Measurements from ENCODE around the gene PTPRM. TPM values are rescaled to one million over a fixed set of nuclear protein-coding genes. Genes with fewer than 3 reads are reported as not detected.

The PTPRM gene
- polyA plus RNA-seq, 1 donor (not counting 4 experiments of a cell fraction or from before 2014, with no cell fraction given): 54.5 TPM

GRCh38 chr18:7544686-7545085, 22.4 kb upstream of the PTPRM start:
- DNase-seq (ENCODE audit: low read depth, low spot score): no peak
- FAIRE-seq: no peak

DNA sequence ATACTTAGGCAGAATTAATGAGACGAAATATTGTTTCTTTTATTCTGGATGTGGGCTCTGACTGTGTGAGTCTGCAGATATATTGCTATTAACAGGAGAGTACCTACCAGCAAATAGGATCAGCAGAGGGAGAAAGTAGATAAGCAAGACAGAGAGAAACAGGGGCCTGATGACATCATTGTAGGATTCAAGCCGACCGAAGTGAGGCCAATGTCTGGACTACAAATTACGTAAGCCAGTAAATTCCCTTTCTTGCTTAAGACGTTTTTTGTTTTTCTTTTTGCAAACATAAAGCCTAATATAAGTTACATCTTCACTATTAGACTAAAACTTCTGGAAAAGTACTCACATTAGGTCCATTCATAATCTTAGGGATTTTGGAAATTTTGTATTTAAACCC, 21.4 kb upstream of the PTPRM start:
- FAIRE-seq: no peak
- Histone ChIP-seq H3K4me1 (ENCODE audit: control insufficient read depth, extremely low read depth, insufficient read depth, low read length) (no peaks in the 10 kb centered on the region), H3K4me3 (ENCODE audit: control insufficient read depth in 2 of 3, extremely low read depth in 1 of 3, insufficient read depth in 2 of 3, low read depth in 1 of 3, low read length in 3 of 3) (no peak overlapping the region), H3K9me1 (ENCODE audit: control insufficient read depth, extremely low read depth, insufficient read depth, low read length) (no peaks in the 10 kb centered on the region), H4K20me1 (ENCODE audit: control insufficient read depth, extremely low read depth, insufficient read depth, low read length) (no peaks in the 10 kb centered on the region), H3K9me3 (ENCODE audit: control insufficient read depth, low read depth, low read length) (no peaks in the 10 kb centered on the region), H3K27ac (ENCODE audit: control insufficient read depth, insufficient read depth, low read length) (no peak overlapping the region), H3K27me3 (ENCODE audit: control insufficient read depth, extremely low read depth, insufficient read depth, low read length) (no peaks in the 10 kb centered on the region), H2AFZ (ENCODE audit: control insufficient read depth, low read length) (no peak overlapping the region), H3K36me3 (ENCODE audit: control insufficient read depth in 2 of 2, extremely low read depth in 1 of 2, insufficient read depth in 2 of 2, low read length in 2 of 2) (no peaks in the 10 kb centered on the region), H3K9ac (ENCODE audit: control insufficient read depth, extremely low read depth, insufficient read depth, low read length) (no peak overlapping the region), H3K4me2 (ENCODE audit: control insufficient read depth, extremely low read depth, insufficient read depth, low read depth, low read length) (no peak overlapping the region), H3K79me2 (ENCODE audit: control insufficient read depth, insufficient read depth, low read length) (no peaks in the 10 kb centered on the region)
- TF ChIP-seq CTCF (optimal IDR thresholded peaks at IDR 0.05 in 1 of 3, IDR thresholded peaks at IDR 0.05 in 1 of 3, conservative IDR thresholded peaks at IDR 0.05 in 1 of 3; ENCODE audit: extremely low read depth in 1 of 3, insufficient read depth in 2 of 3, low read length in 3 of 3) (no peak), EZH2 (IDR thresholded peaks at IDR 0.05; ENCODE audit: low read length) (no peak)
- dilution Hi-C loops (cut with MboI; ENCODE audit: extremely low pct_ligation_motif_present, low sequenced_read_pairs): no loop called here
- no peak for DNase-seq (ENCODE audit: low read depth, low spot score)

More at GRCh38 chr18:7544686-7545085, 22.4 kb upstream of the PTPRM start:
- Histone ChIP-seq H3K9me1 (ENCODE audit: control insufficient read depth, extremely low read depth, insufficient read depth, low read length) (no peaks in the 10 kb centered on the region), H3K4me3 (ENCODE audit: control insufficient read depth in 2 of 3, extremely low read depth in 1 of 3, insufficient read depth in 2 of 3, low read depth in 1 of 3, low read length in 3 of 3) (no peak overlapping the region), H3K27me3 (ENCODE audit: control insufficient read depth, extremely low read depth, insufficient read depth, low read length) (no peaks in the 10 kb centered on the region), H2AFZ (ENCODE audit: control insufficient read depth, low read length) (no peak overlapping the region), H3K9me3 (ENCODE audit: control insufficient read depth, low read depth, low read length) (no peaks in the 10 kb centered on the region), H3K4me2 (ENCODE audit: control insufficient read depth, extremely low read depth, insufficient read depth, low read depth, low read length) (no peak overlapping the region), H3K27ac (ENCODE audit: control insufficient read depth, insufficient read depth, low read length) (no peak overlapping the region), H3K9ac (ENCODE audit: control insufficient read depth, extremely low read depth, insufficient read depth, low read length) (no peak overlapping the region), H3K4me1 (ENCODE audit: control insufficient read depth, extremely low read depth, insufficient read depth, low read length) (no peaks in the 10 kb centered on the region), H4K20me1 (ENCODE audit: control insufficient read depth, extremely low read depth, insufficient read depth, low read length) (no peaks in the 10 kb centered on the region), H3K36me3 (ENCODE audit: control insufficient read depth in 2 of 2, extremely low read depth in 1 of 2, insufficient read depth in 2 of 2, low read length in 2 of 2) (no peaks in the 10 kb centered on the region), H3K79me2 (ENCODE audit: control insufficient read depth, insufficient read depth, low read length) (no peaks in the 10 kb centered on the region)
- dilution Hi-C loops (cut with MboI; ENCODE audit: extremely low pct_ligation_motif_present, low sequenced_read_pairs): no loop called here
- TF ChIP-seq CTCF (optimal IDR thresholded peaks at IDR 0.05 in 1 of 3, IDR thresholded peaks at IDR 0.05 in 1 of 3, conservative IDR thresholded peaks at IDR 0.05 in 1 of 3; ENCODE audit: extremely low read depth in 1 of 3, insufficient read depth in 2 of 3, low read length in 3 of 3): no peak
- TF ChIP-seq EZH2 (IDR thresholded peaks at IDR 0.05; ENCODE audit: low read length): no peak
